ENCODE data around the gene ST3GAL2.

Gene ST3GAL2

DNA sequence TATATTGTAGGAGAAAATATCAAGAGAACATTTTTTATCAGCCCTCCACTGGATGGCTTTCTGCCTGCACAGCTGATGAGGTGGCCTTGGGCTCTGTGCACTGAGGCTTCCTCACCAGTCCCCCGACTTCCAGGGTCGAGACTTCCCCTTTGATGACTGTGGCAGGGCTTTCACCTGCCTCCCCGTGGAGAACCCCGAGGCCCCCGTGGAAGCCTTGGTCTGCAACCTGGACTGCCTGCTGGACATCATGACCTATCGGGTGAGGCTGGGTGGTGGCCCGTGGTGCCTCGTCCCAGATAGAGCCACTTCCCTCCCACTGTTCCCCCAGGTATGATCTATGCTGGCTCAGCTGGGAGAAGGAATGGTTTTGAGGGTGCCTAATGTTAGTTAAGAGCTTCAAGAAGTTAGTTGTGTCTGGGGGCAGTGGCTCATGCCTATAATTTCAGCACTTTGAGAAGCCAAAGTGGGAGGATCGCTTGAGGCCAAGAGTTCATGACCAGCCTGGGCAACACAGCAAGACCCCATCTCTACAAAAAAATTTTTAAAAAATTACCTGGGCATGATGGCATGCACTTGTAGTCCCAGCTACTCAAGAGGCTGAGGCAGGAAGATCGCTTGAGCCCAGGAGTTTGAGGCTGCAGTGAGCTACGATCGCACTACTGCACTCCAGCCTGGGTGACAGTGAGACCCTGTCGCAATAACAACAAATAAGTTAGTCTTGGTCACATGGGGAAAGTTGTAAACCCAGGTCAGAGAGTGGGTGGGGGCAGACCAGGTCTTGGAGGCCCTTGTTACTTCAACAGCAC lies 27.3 kb upstream of the ST3GAL2 start:
- TF ChIP-seq, protein P1, sequence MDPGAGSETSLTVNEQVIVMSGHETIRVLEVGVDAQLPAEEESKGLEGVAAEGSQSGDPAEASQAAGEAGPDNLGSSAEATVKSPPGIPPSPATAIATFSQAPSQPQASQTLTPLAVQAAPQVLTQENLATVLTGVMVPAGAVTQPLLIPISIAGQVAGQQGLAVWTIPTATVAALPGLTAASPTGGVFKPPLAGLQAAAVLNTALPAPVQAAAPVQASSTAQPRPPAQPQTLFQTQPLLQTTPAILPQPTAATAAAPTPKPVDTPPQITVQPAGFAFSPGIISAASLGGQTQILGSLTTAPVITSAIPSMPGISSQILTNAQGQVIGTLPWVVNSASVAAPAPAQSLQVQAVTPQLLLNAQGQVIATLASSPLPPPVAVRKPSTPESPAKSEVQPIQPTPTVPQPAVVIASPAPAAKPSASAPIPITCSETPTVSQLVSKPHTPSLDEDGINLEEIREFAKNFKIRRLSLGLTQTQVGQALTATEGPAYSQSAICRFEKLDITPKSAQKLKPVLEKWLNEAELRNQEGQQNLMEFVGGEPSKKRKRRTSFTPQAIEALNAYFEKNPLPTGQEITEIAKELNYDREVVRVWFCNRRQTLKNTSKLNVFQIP (CRISPR knock-in tag; IDR thresholded peaks at IDR 0.05; ENCODE audit: borderline replicate concordance, low read depth): no peak
- no peak for TF ChIP-seq PPARA (CRISPR knock-in tag; IDR thresholded peaks at IDR 0.05; ENCODE audit: borderline replicate concordance)
- no peak for ATAC-seq

DNA sequence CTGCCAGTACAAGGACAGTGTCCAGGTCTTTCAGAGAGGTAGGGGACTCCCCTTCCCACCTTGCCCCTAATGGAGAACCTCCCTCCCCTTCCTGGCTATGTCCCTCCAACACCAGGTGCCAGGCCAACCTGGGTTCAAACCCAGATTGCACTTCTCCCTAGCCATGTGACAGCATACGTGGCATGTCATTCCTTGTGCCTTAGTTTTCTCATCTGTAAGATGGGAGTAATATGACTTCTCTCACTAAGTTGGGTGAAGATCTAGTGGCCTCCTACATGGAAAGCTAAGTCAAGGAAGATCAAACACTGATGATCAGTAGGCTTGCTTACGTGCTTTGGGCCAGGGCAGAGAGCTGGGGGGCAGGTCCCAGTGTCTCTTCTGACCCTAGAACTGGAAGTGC lies 24.3 kb upstream of the ST3GAL2 start:
- no peak for ATAC-seq
- TF ChIP-seq PPARA (CRISPR knock-in tag; IDR thresholded peaks at IDR 0.05; ENCODE audit: borderline replicate concordance) (no peak), SNAI2 (CRISPR knock-in tag; IDR thresholded peaks at IDR 0.05) (no peak), ZC3H10 (CRISPR knock-in tag; IDR thresholded peaks at IDR 0.05) (no peak), ZFP30 (CRISPR knock-in tag; IDR thresholded peaks at IDR 0.05) (no peak), GLIS3 (CRISPR knock-in tag; IDR thresholded peaks at IDR 0.05) (no peak), OSR1 (CRISPR knock-in tag; IDR thresholded peaks at IDR 0.05) (no peak), ARNTL (CRISPR knock-in tag; IDR thresholded peaks at IDR 0.05; ENCODE audit: borderline replicate concordance, low read depth) (no peak), ZNF8 (CRISPR knock-in tag; IDR thresholded peaks at IDR 0.05) (no peak), ZNF70 (CRISPR knock-in tag; IDR thresholded peaks at IDR 0.05) (no peak), TCF4 (CRISPR knock-in tag; IDR thresholded peaks at IDR 0.05; ENCODE audit: borderline replicate concordance) (no peak), ESRRG (CRISPR knock-in tag; IDR thresholded peaks at IDR 0.05) (no peak), RARB (CRISPR knock-in tag; IDR thresholded peaks at IDR 0.05) (no peak), ISL1 (CRISPR knock-in tag; IDR thresholded peaks at IDR 0.05) (no peak)
- TF ChIP-seq, protein P1 (CRISPR knock-in tag; IDR thresholded peaks at IDR 0.05; ENCODE audit: borderline replicate concordance, low read depth): no peak
- TF ChIP-seq, protein P2, sequence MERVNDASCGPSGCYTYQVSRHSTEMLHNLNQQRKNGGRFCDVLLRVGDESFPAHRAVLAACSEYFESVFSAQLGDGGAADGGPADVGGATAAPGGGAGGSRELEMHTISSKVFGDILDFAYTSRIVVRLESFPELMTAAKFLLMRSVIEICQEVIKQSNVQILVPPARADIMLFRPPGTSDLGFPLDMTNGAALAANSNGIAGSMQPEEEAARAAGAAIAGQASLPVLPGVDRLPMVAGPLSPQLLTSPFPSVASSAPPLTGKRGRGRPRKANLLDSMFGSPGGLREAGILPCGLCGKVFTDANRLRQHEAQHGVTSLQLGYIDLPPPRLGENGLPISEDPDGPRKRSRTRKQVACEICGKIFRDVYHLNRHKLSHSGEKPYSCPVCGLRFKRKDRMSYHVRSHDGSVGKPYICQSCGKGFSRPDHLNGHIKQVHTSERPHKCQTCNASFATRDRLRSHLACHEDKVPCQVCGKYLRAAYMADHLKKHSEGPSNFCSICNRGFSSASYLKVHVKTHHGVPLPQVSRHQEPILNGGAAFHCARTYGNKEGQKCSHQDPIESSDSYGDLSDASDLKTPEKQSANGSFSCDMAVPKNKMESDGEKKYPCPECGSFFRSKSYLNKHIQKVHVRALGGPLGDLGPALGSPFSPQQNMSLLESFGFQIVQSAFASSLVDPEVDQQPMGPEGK (CRISPR knock-in tag; IDR thresholded peaks at IDR 0.05; ENCODE audit: borderline replicate concordance): no peak
- TF ChIP-seq, protein P3, sequence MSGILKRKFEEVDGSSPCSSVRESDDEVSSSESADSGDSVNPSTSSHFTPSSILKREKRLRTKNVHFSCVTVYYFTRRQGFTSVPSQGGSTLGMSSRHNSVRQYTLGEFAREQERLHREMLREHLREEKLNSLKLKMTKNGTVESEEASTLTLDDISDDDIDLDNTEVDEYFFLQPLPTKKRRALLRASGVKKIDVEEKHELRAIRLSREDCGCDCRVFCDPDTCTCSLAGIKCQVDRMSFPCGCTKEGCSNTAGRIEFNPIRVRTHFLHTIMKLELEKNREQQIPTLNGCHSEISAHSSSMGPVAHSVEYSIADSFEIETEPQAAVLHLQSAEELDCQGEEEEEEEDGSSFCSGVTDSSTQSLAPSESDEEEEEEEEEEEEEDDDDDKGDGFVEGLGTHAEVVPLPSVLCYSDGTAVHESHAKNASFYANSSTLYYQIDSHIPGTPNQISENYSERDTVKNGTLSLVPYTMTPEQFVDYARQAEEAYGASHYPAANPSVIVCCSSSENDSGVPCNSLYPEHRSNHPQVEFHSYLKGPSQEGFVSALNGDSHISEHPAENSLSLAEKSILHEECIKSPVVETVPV (CRISPR knock-in tag; IDR thresholded peaks at IDR 0.05): no peak
- TF ChIP-seq, protein P4, sequence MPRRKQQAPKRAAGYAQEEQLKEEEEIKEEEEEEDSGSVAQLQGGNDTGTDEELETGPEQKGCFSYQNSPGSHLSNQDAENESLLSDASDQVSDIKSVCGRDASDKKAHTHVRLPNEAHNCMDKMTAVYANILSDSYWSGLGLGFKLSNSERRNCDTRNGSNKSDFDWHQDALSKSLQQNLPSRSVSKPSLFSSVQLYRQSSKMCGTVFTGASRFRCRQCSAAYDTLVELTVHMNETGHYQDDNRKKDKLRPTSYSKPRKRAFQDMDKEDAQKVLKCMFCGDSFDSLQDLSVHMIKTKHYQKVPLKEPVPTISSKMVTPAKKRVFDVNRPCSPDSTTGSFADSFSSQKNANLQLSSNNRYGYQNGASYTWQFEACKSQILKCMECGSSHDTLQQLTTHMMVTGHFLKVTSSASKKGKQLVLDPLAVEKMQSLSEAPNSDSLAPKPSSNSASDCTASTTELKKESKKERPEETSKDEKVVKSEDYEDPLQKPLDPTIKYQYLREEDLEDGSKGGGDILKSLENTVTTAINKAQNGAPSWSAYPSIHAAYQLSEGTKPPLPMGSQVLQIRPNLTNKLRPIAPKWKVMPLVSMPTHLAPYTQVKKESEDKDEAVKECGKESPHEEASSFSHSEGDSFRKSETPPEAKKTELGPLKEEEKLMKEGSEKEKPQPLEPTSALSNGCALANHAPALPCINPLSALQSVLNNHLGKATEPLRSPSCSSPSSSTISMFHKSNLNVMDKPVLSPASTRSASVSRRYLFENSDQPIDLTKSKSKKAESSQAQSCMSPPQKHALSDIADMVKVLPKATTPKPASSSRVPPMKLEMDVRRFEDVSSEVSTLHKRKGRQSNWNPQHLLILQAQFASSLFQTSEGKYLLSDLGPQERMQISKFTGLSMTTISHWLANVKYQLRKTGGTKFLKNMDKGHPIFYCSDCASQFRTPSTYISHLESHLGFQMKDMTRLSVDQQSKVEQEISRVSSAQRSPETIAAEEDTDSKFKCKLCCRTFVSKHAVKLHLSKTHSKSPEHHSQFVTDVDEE (CRISPR knock-in tag; IDR thresholded peaks at IDR 0.05): no peak
- TF ChIP-seq, protein P5, sequence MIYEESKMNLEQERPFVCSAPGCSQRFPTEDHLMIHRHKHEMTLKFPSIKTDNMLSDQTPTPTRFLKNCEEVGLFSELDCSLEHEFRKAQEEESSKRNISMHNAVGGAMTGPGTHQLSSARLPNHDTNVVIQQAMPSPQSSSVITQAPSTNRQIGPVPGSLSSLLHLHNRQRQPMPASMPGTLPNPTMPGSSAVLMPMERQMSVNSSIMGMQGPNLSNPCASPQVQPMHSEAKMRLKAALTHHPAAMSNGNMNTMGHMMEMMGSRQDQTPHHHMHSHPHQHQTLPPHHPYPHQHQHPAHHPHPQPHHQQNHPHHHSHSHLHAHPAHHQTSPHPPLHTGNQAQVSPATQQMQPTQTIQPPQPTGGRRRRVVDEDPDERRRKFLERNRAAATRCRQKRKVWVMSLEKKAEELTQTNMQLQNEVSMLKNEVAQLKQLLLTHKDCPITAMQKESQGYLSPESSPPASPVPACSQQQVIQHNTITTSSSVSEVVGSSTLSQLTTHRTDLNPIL (CRISPR knock-in tag; IDR thresholded peaks at IDR 0.05; ENCODE audit: low read depth): no peak

All from SK-N-SH treated with all-trans-retinoic acid at 6 μM for 48 hours (cell line).